OCI-LY7 (cell line): ENCODE measurements around the gene TBC1D4. TPM values are rescaled to one million over a fixed set of nuclear protein-coding genes. Genes with fewer than 3 reads are reported as not detected.

Source experiments
- BruUV-seq: library from RNA; stranded (reverse); fragments of 400-500 nt; replicated peaks from 2 replicates; lab custom pipeline; 2021; lab: Mats Ljungman, UMichigan
- CTCF ChIA-PET: fragments of 300-600 bp; sonication (Branson Sonifier 250); formaldehyde crosslinking; loops from one replicate; lab custom pipeline; 2022; ENCODE audit warnings: antibody characterized with exemption; ENCODE audit not compliant: unreplicated experiment; lab: Charles Lee
- POLR2A ChIA-PET: fragments of 300-600 bp; sonication (Branson Sonifier 250); formaldehyde crosslinking; loops from one replicate; lab custom pipeline; 2022; ENCODE audit warnings: antibody characterized with exemption; lab: Charles Lee
- DNase-seq: peaks from one replicate; pipeline ENCODE4 v3.0.0-alpha.2; 2015; ENCODE audit warnings: low spot score
- H2AFZ ChIP-seq: fragments of 200-600 bp; sonication (generic), shearing (Covaris generic); 2 replicates; pipeline ENCODE4 v1.6.1; 2014; ENCODE audit warnings: mild to moderate bottlenecking, antibody characterized with exemption, low read length, moderate library complexity
- H3K27ac ChIP-seq: fragments of 200-600 bp; sonication (generic); 2 replicates; pipeline ENCODE4 v1.5.1; 2014; ENCODE audit warnings: mixed run types, low read depth, mild to moderate bottlenecking, moderate library complexity, low read length, inconsistent platforms; ENCODE audit not compliant: poor library complexity, severe bottlenecking
- H3K36me3 ChIP-seq: fragments of 200-600 bp; sonication (generic); 2 replicates; pipeline ENCODE4 v1.6.1; 2014; ENCODE audit warnings: mild to moderate bottlenecking, antibody characterized with exemption, low read length, moderate library complexity, mixed read lengths; ENCODE audit not compliant: insufficient read depth
- H3K4me1 ChIP-seq: fragments of 200-600 bp; sonication (generic); 2 replicates; pipeline ENCODE4 v1.5.1; 2014; ENCODE audit warnings: mild to moderate bottlenecking, low read length; ENCODE audit not compliant: insufficient read depth, poor library complexity, severe bottlenecking
- H3K4me2 ChIP-seq: fragments of 200-600 bp; sonication (generic); 2 replicates; pipeline ENCODE4 v1.6.1; 2014; ENCODE audit warnings: mild to moderate bottlenecking, low read length
- H3K4me3 ChIP-seq: fragments of 200-600 bp; sonication (generic); 2 replicates; pipeline ENCODE4 v1.5.1; 2014; ENCODE audit warnings: mild to moderate bottlenecking, low read depth, low read length; ENCODE audit not compliant: poor library complexity, severe bottlenecking
- H3K79me2 ChIP-seq: fragments of 200-600 bp; sonication (generic); 2 replicates; pipeline ENCODE4 v1.6.1; 2016; ENCODE audit warnings: low read depth, mild to moderate bottlenecking, low read length, moderate library complexity, mixed read lengths; ENCODE audit not compliant: insufficient read depth
- H3K9me2 ChIP-seq: fragments of 200-600 bp; sonication (generic); 2 replicates; pipeline ENCODE4 v1.6.1; 2016; ENCODE audit warnings: mild to moderate bottlenecking, low read length, mixed read lengths; ENCODE audit not compliant: insufficient read depth
- H3K9me3 ChIP-seq: fragments of 200-600 bp; sonication (generic); 2 replicates; pipeline ENCODE4 v1.6.1; 2014; ENCODE audit warnings: mild to moderate bottlenecking, mixed run types, low read length, mixed read lengths
- H4K20me1 ChIP-seq: fragments of 200-600 bp; sonication (generic); 2 replicates; pipeline ENCODE4 v1.6.1; 2014; ENCODE audit warnings: mild to moderate bottlenecking, antibody characterized with exemption, low read length, moderate library complexity, mixed read lengths; ENCODE audit not compliant: insufficient read depth
- CTCF ChIP-seq: fragments of 200-600 bp; sonication (generic); conservative IDR thresholded peaks from 2 replicates; pipeline ENCODE4 v1.5.1; 2014; ENCODE audit warnings: mild to moderate bottlenecking, antibody characterized with exemption, low read length, moderate library complexity, mixed read lengths
- EZH2phosphoT487 ChIP-seq: fragments of 200-600 bp; sonication (generic); IDR thresholded peaks from 2 replicates; pipeline ENCODE4 v1.6.1; 2018; ENCODE audit warnings: low read depth, borderline replicate concordance, mild to moderate bottlenecking, mixed run types, antibody characterized with exemption, low read length, moderate library complexity, mixed read lengths
- intact Hi-C: fragments of 100-400 bp; cut with micrococcal nuclease; formaldehyde crosslinking; loops from one replicate; pipeline ENCODE4 v1.10.0; 2022; ENCODE audit not compliant: unreplicated experiment
- total RNA-seq, 2 experiments: library from RNA; depleted of rRNA in 1 of 2; stranded (reverse); fragments of >200 nt in 1 of 2; shearing (Covaris generic) in 1 of 2; gene quantifications; 2 replicates each; pipeline ENCODE4 v1.2.3, GENCODE V29; 2014 to 2022

TBC1D4 gene
- total RNA-seq, 2 experiments from 2014 or later = 21.7 to 24.3 TPM

- peaks cover 58% of the 10 kb centered on the region for H3K4me1 ChIP-seq
- no peak for DNase-seq
- peak overlapping the region; percentile 52 for H3K4me2 ChIP-seq
- intact Hi-C loops = loop anchor here (5.0 kb wide), 1 partner anchor 271 kb away; the partner anchor contains the start of gene LMO7
- no peaks in the 10 kb centered on the region for H4K20me1 ChIP-seq
- POLR2A ChIA-PET = interaction anchor here (0.6 to 1.9 kb wide), 8 partner anchors 30 to 592 kb away, joined by 3 to 5 read pairs (median 4); no protein-coding TSS in a partner anchor
- H3K36me3 ChIP-seq = no peaks in the 10 kb centered on the region
- no peaks in the 10 kb centered on the region for H3K79me2 ChIP-seq
- no peak overlapping the region for H3K4me3 ChIP-seq
- H3K27ac ChIP-seq = no peak overlapping the region
- H3K9me2 ChIP-seq = no peaks in the 10 kb centered on the region
- H2AFZ ChIP-seq = peak overlapping the region; percentile 39; the same call in 1 of the 2 replicates
- no peaks in the 10 kb centered on the region for H3K9me3 ChIP-seq
- TF ChIP-seq CTCF (peak; percentile 66), EZH2phosphoT487 (no peak)
- CTCF ChIA-PET = interaction anchor here (0.8 kb wide), 1 partner anchor 47 kb away, joined by 4 read pairs; no protein-coding TSS in a partner anchor
- no TSS peak for BruUV-seq
Observed at GRCh38 chr13:75366380-75367280, 115.3 kb downstream of the TBC1D4 start.

- H2AFZ ChIP-seq = peak overlapping the region; percentile 39; the same call in 1 of the 2 replicates
- no peak overlapping the region for H3K27ac ChIP-seq
- H3K9me3 ChIP-seq = no peaks in the 10 kb centered on the region
- peaks cover 49% of the 10 kb centered on the region for H3K4me1 ChIP-seq
- H3K36me3 ChIP-seq = no peaks in the 10 kb centered on the region
- peak; percentile 17 for DNase-seq
- H3K4me2 ChIP-seq = peak overlapping the region; percentile 52
- intact Hi-C loops = loop anchor here (5.0 kb wide), 1 partner anchor 272 kb away; the partner anchor contains the start of gene LMO7
- POLR2A ChIA-PET = interaction anchor here (0.6 to 1.2 kb wide), 3 partner anchors 36 to 592 kb away, joined by 3 read pairs; no protein-coding TSS in a partner anchor
- no TSS peak for BruUV-seq
- H3K79me2 ChIP-seq = no peaks in the 10 kb centered on the region
- no peaks in the 10 kb centered on the region for H4K20me1 ChIP-seq
- TF ChIP-seq CTCF (0 out of 2 replicates have a peak, but pooled peaks have one; percentile 22), EZH2phosphoT487 (no peak)
- no peak overlapping the region for H3K4me3 ChIP-seq
- CTCF ChIA-PET = no interaction called here
- no peaks in the 10 kb centered on the region for H3K9me2 ChIP-seq
Observed at GRCh38 chr13:75365724-75366173, 116.2 kb downstream of the TBC1D4 start.
